Measurements from ENCODE around the gene MAMLD1.

The MAMLD1 gene

GRCh38 chrX:150517303-150517910 is 154.3 kb downstream of the MAMLD1 start:
- no peaks in the 10 kb centered on the region for H3K36me3 ChIP-seq (ENCODE audit: insufficient read depth, low read length)
- H3K4me1 ChIP-seq (ENCODE audit: insufficient read depth, low read length): peaks cover 20% of the 10 kb centered on the region
- no peaks in the 10 kb centered on the region for H3K9me3 ChIP-seq (ENCODE audit: control insufficient read depth, insufficient read depth, low read length)
- H3K9ac ChIP-seq (ENCODE audit: low read depth, low read length): no peak overlapping the region

GRCh38 chrX:150522494-150522893 is 159.4 kb downstream of the MAMLD1 start:
- Histone ChIP-seq H3K9ac (ENCODE audit: low read depth, low read length) (no peak overlapping the region), H3K4me1 (ENCODE audit: insufficient read depth, low read length) (peaks cover 2% of the 10 kb centered on the region; the same call in 1 of the 2 replicates), H3K9me3 (ENCODE audit: control insufficient read depth, insufficient read depth, low read length) (no peaks in the 10 kb centered on the region), H3K36me3 (ENCODE audit: insufficient read depth, low read length) (no peaks in the 10 kb centered on the region)

GRCh38 chrX:150525061-150525919 is 162.2 kb downstream of the MAMLD1 start:
- Histone ChIP-seq H3K4me1 (ENCODE audit: insufficient read depth, low read length) (no peaks in the 10 kb centered on the region), H3K36me3 (ENCODE audit: insufficient read depth, low read length) (no peaks in the 10 kb centered on the region)

GRCh38 chrX:150526692-150527091 is 163.6 kb downstream of the MAMLD1 start:
- Histone ChIP-seq H3K9me3 (ENCODE audit: control insufficient read depth, insufficient read depth, low read length) (no peaks in the 10 kb centered on the region), H3K4me1 (ENCODE audit: insufficient read depth, low read length) (no peaks in the 10 kb centered on the region), H3K36me3 (ENCODE audit: insufficient read depth, low read length) (no peaks in the 10 kb centered on the region), H3K9ac (ENCODE audit: low read depth, low read length) (no peak overlapping the region)

More at GRCh38 chrX:150525061-150525919, 162.2 kb downstream of the MAMLD1 start:
- no peaks in the 10 kb centered on the region for H3K9me3 ChIP-seq (ENCODE audit: control insufficient read depth, insufficient read depth, low read length)
- H3K9ac ChIP-seq (ENCODE audit: low read depth, low read length): no peak overlapping the region

GRCh38 chrX:150527108-150527507 is 164.0 kb downstream of the MAMLD1 start:
- H3K36me3 ChIP-seq (ENCODE audit: insufficient read depth, low read length): no peaks in the 10 kb centered on the region
- H3K9ac ChIP-seq (ENCODE audit: low read depth, low read length): no peak overlapping the region
- H3K9me3 ChIP-seq (ENCODE audit: control insufficient read depth, insufficient read depth, low read length): no peaks in the 10 kb centered on the region
- no peaks in the 10 kb centered on the region for H3K4me1 ChIP-seq (ENCODE audit: insufficient read depth, low read length)

GRCh38 chrX:150529587-150529986 is 166.5 kb downstream of the MAMLD1 start:
- H3K36me3 ChIP-seq (ENCODE audit: insufficient read depth, low read length): no peaks in the 10 kb centered on the region
- H3K9me3 ChIP-seq (ENCODE audit: control insufficient read depth, insufficient read depth, low read length): no peaks in the 10 kb centered on the region
- H3K4me1 ChIP-seq (ENCODE audit: insufficient read depth, low read length): no peaks in the 10 kb centered on the region
- no peak overlapping the region for H3K9ac ChIP-seq (ENCODE audit: low read depth, low read length)

- H3K9me3 ChIP-seq (ENCODE audit: control insufficient read depth, insufficient read depth, low read length): no peaks in the 10 kb centered on the region
- no peak overlapping the region for H3K9ac ChIP-seq (ENCODE audit: low read depth, low read length)
- H3K4me1 ChIP-seq (ENCODE audit: insufficient read depth, low read length): no peaks in the 10 kb centered on the region
- no peaks in the 10 kb centered on the region for H3K36me3 ChIP-seq (ENCODE audit: insufficient read depth, low read length)
Observed at GRCh38 chrX:150530821-150531220, 167.7 kb downstream of the MAMLD1 start.

- H3K36me3 ChIP-seq (ENCODE audit: insufficient read depth, low read length): no peaks in the 10 kb centered on the region
- no peaks in the 10 kb centered on the region for H3K9me3 ChIP-seq (ENCODE audit: control insufficient read depth, insufficient read depth, low read length)
- H3K9ac ChIP-seq (ENCODE audit: low read depth, low read length): no peak overlapping the region
- no peaks in the 10 kb centered on the region for H3K4me1 ChIP-seq (ENCODE audit: insufficient read depth, low read length)
Observed at GRCh38 chrX:150531467-150531866, 168.3 kb downstream of the MAMLD1 start.

GRCh38 chrX:150533863-150534262 is 170.7 kb downstream of the MAMLD1 start:
- no peak overlapping the region for H3K9ac ChIP-seq (ENCODE audit: low read depth, low read length)
- no peaks in the 10 kb centered on the region for H3K36me3 ChIP-seq (ENCODE audit: insufficient read depth, low read length)
- H3K9me3 ChIP-seq (ENCODE audit: control insufficient read depth, insufficient read depth, low read length): no peaks in the 10 kb centered on the region
- H3K4me1 ChIP-seq (ENCODE audit: insufficient read depth, low read length): no peaks in the 10 kb centered on the region

GRCh38 chrX:150536455-150537116 is 173.5 kb downstream of the MAMLD1 start:
- H3K4me1 ChIP-seq (ENCODE audit: insufficient read depth, low read length): no peaks in the 10 kb centered on the region
- no peaks in the 10 kb centered on the region for H3K36me3 ChIP-seq (ENCODE audit: insufficient read depth, low read length)
- no peaks in the 10 kb centered on the region for H3K9me3 ChIP-seq (ENCODE audit: control insufficient read depth, insufficient read depth, low read length)
- no peak overlapping the region for H3K9ac ChIP-seq (ENCODE audit: low read depth, low read length)

GRCh38 chrX:150537851-150538250 is 174.7 kb downstream of the MAMLD1 start:
- no peaks in the 10 kb centered on the region for H3K4me1 ChIP-seq (ENCODE audit: insufficient read depth, low read length)
- no peak overlapping the region for H3K9ac ChIP-seq (ENCODE audit: low read depth, low read length)
- H3K9me3 ChIP-seq (ENCODE audit: control insufficient read depth, insufficient read depth, low read length): no peaks in the 10 kb centered on the region
- no peaks in the 10 kb centered on the region for H3K36me3 ChIP-seq (ENCODE audit: insufficient read depth, low read length)

- Histone ChIP-seq H3K4me1 (ENCODE audit: insufficient read depth, low read length) (0 out of 2 replicates have a peak, but pooled peaks cover 2% of the 10 kb centered on the region), H3K9me3 (ENCODE audit: control insufficient read depth, insufficient read depth, low read length) (no peaks in the 10 kb centered on the region), H3K36me3 (ENCODE audit: insufficient read depth, low read length) (no peaks in the 10 kb centered on the region), H3K9ac (ENCODE audit: low read depth, low read length) (no peak overlapping the region)
Observed at GRCh38 chrX:150540965-150541364, 177.8 kb downstream of the MAMLD1 start.

GRCh38 chrX:150542846-150543229 is 179.7 kb downstream of the MAMLD1 start:
- Histone ChIP-seq H3K9ac (ENCODE audit: low read depth, low read length) (no peak overlapping the region), H3K9me3 (ENCODE audit: control insufficient read depth, insufficient read depth, low read length) (no peaks in the 10 kb centered on the region), H3K36me3 (ENCODE audit: insufficient read depth, low read length) (no peaks in the 10 kb centered on the region), H3K4me1 (ENCODE audit: insufficient read depth, low read length) (peaks cover 7% of the 10 kb centered on the region)

GRCh38 chrX:150543230-150544155 is 180.4 kb downstream of the MAMLD1 start:
- Histone ChIP-seq H3K4me1 (ENCODE audit: insufficient read depth, low read length) (peaks cover 7% of the 10 kb centered on the region), H3K9ac (ENCODE audit: low read depth, low read length) (no peak overlapping the region), H3K36me3 (ENCODE audit: insufficient read depth, low read length) (no peaks in the 10 kb centered on the region), H3K9me3 (ENCODE audit: control insufficient read depth, insufficient read depth, low read length) (no peaks in the 10 kb centered on the region)

Measured in ES-I3 (cell line).